ELR (cell line): Measurements from ENCODE around the gene ADRA2C.

Experiments
- DNase-seq: peaks from one replicate; pipeline ENCODE4 v3.0.0-alpha.2; 2015; ENCODE audit warnings: low read depth

ADRA2C gene

GRCh38 chr4:3766036-3766784 is at the start of gene ADRA2C:
ADRA2C (plus strand) TSS chr4:3766385; CDS start chr4:3766607, 222 bp downstream.
- DNase-seq, result no peak

- no peak for DNase-seq
These were observed 49.5 kb upstream of the ADRA2C start for GRCh38 chr4:3716631-3717235.

- DNase-seq, result no peak
These were observed 48.9 kb upstream of the ADRA2C start for GRCh38 chr4:3717241-3717640.

GRCh38 chr4:3718462-3718861 is 47.7 kb upstream of the ADRA2C start:
- DNase-seq, result no peak

- DNase-seq, result no peak
These were observed 47.0 kb upstream of the ADRA2C start for GRCh38 chr4:3719191-3719590.

GRCh38 chr4:3719836-3720235 is 46.3 kb upstream of the ADRA2C start:
- DNase-seq, result no peak

GRCh38 chr4:3720466-3720865 is 45.7 kb upstream of the ADRA2C start:
- DNase-seq, result no peak

GRCh38 chr4:3721186-3721585 is 45.0 kb upstream of the ADRA2C start:
- DNase-seq, result no peak

GRCh38 chr4:3721627-3722026 is 44.6 kb upstream of the ADRA2C start:
- no peak for DNase-seq

- DNase-seq, result no peak
These were observed 43.5 kb upstream of the ADRA2C start for GRCh38 chr4:3722446-3723231.

- DNase-seq, result no peak
These were observed 42.9 kb upstream of the ADRA2C start for GRCh38 chr4:3723232-3723642.

- no peak for DNase-seq
These were observed 41.6 kb upstream of the ADRA2C start for GRCh38 chr4:3724319-3725231.

- no peak for DNase-seq
These were observed 40.0 kb upstream of the ADRA2C start for GRCh38 chr4:3725936-3726870.

- DNase-seq, result no peak
These were observed 38.2 kb upstream of the ADRA2C start for GRCh38 chr4:3727847-3728469.

- DNase-seq, result peak; percentile 7
These were observed 36.9 kb upstream of the ADRA2C start for GRCh38 chr4:3729188-3729881.

- no peak for DNase-seq
These were observed 36.3 kb upstream of the ADRA2C start for GRCh38 chr4:3729882-3730226.

- DNase-seq, result no peak
These were observed 35.6 kb upstream of the ADRA2C start for GRCh38 chr4:3730422-3731190.

GRCh38 chr4:3732076-3733028 is 33.8 kb upstream of the ADRA2C start:
- no peak for DNase-seq
